SK-N-MC (cell line): ENCODE measurements around the gene TTC19.
A peak's percentile ranks its signal among the peaks of the same experiment; 100 is the strongest.
"Not testable (repeated sequence)": the region's sequence is repeated elsewhere in the genome, so short reads cannot be mapped to it uniquely, and the experiment has no call there.

Experiments used
- DNase-seq: peaks from one replicate; pipeline ENCODE4 v3.0.0-alpha.2; 2011; ENCODE audit warnings: low read depth, low spot score
- H3K27ac ChIP-seq: fragments of 200-600 bp; sonication (generic); 2 replicates; pipeline ENCODE4 v1.5.1; 2016; ENCODE audit warnings: mixed run types
- H3K36me3 ChIP-seq: fragments of 200-600 bp; sonication (generic); 2 replicates; pipeline ENCODE4 v1.6.1; 2017; ENCODE audit warnings: antibody characterized with exemption, low read length, mixed read lengths; ENCODE audit not compliant: insufficient read depth
- H3K4me3 ChIP-seq: fragments of 200-600 bp; sonication (generic); 2 replicates; pipeline ENCODE4 v1.5.1; 2016
- H3K9ac ChIP-seq: fragments of 200-600 bp; sonication (generic); 2 replicates; pipeline ENCODE4 v1.8.0; 2017; ENCODE audit warnings: mixed run types, mixed read lengths; ENCODE audit not compliant: insufficient read length
- H3K9me3 ChIP-seq: fragments of 200-600 bp; sonication (generic); 2 replicates; pipeline ENCODE4 v1.6.1; 2017; ENCODE audit warnings: low read depth, mild to moderate bottlenecking, antibody characterized with exemption, low read length, moderate library complexity, mixed read lengths
- EZH2 ChIP-seq: fragments of 200-600 bp; sonication (generic); IDR thresholded peaks from one replicate; pipeline ENCODE4 v1.6.1; 2017; ENCODE audit warnings: antibody characterized with exemption
- FOXP2 ChIP-seq: optimal IDR thresholded peaks from 2 replicates; pipeline ENCODE3; 2011; ENCODE audit warnings: mild to moderate bottlenecking, moderate library complexity; ENCODE audit not compliant: insufficient read depth; ENCODE audit errors: extremely low read length, control extremely low read depth
- POLR2AphosphoS5 ChIP-seq: IDR thresholded peaks from 2 replicates; pipeline ENCODE4 v1.6.1; 2012; ENCODE audit warnings: mild to moderate bottlenecking, low read depth, low read length, borderline replicate concordance

TTC19 gene

DNA sequence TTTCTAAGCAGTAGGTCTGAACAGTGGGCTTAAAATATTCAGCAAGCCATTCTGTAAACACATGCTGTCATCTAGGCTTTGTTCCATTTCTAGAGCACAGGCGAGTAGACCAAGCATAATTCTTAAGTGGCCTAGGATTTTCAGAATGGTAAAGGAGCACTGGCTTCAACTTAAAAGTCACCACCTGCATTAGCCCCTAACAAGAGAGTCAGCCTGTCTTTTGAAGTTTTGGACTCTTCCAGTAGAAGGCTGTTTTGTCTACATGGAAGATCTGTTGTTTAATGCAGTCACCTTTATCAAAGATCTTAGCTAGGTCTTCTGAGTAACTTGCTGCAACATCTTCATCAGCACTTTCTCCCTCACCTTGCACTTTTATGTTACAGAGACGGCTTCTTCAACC, 36.6 kb downstream of the TTC19 start:
- H3K27ac ChIP-seq, result no peak overlapping the region
- H3K9ac ChIP-seq, result no peak overlapping the region
- no peak for DNase-seq
- H3K36me3 ChIP-seq, result peaks cover 86% of the 10 kb centered on the region
- no peak overlapping the region for H3K4me3 ChIP-seq
- no peaks in the 10 kb centered on the region for H3K9me3 ChIP-seq
- TF ChIP-seq POLR2AphosphoS5 (no peak), FOXP2 (no peak), EZH2 (no peak)

DNA sequence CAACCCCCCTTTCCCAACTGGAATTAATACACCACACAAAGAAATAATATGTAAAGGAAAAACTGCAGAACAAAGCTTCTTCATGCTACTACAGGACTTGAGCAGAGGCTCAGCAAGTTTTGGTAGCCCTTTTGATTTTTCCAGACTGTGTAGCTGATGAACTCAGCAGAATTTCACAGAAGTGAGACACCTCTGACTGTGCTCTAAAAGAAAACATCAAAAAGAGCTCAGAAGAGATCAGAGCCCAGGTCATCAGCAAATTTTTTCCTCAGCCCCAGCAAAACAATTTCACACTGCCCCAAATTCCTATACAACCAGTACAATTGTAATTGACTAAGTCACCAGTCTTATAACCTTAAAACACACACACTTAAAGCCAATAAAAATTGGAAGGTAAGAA, 38.0 kb downstream of the TTC19 start:
- H3K9me3 ChIP-seq, result no peaks in the 10 kb centered on the region
- no peak for DNase-seq
- TF ChIP-seq EZH2 (no peak), FOXP2 (no peak), POLR2AphosphoS5 (no peak)
- peak overlapping the region; percentile 52 for H3K27ac ChIP-seq
- peaks cover 82% of the 10 kb centered on the region for H3K36me3 ChIP-seq
- H3K4me3 ChIP-seq, result no peak overlapping the region
- no peak overlapping the region for H3K9ac ChIP-seq

DNA sequence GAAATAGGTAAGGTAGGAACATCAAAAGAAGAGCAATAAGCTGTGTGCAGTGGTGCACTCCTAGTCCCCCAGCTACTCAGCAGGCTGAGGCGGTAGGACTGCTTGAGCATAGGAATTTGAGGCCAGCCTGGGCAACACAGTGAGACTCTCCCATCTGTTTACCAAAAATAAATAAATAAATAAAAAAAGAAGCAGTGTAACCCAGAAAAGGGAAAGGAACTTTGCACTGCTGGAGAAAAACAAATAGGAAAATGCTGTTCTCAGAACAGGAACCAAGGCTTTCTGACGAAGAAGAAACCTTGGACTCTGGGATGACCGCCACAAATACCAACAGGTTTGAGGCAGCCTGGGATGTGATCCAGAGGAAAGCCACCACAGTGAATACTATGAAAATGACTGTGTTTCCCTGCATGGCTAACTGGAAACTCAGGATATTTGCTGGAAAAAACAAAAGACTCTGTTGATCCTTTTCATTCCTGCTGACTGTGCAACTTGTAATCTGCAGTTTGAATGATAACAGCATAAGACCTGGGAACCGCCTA, 41.2 kb downstream of the TTC19 start:
- DNase-seq, result no peak
- Histone ChIP-seq H3K4me3 (no peak overlapping the region), H3K9ac (no peak overlapping the region), H3K36me3 (peaks cover 59% of the 10 kb centered on the region), H3K27ac (no peak overlapping the region), H3K9me3 (no peaks in the 10 kb centered on the region)
- TF ChIP-seq EZH2 (no peak), FOXP2 (no peak), POLR2AphosphoS5 (no peak)

DNA sequence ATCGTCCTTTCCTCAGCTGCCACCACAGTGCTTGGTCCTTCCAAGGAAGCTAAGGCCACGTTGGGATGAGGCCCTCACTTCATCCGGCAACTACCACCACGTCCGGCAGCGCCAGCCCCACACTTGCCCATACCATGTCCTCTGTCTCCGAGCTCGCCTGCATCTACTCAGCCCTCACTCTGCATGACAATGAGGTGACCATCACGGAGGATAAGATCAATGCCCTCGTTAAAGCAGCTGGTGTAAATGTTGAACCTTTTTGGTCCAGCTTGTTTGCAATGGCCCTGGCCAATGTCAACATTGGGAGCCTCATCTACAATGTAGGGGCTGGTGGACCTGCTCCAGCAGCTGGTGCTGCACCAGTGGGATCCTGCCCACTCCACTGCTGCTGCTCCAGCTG, 44.9 kb downstream of the TTC19 start:
- TF ChIP-seq POLR2AphosphoS5 (no peak), FOXP2 (no peak), EZH2 (no peak)
- DNase-seq, result no peak
- Histone ChIP-seq H3K27ac (no peak overlapping the region), H3K9ac (no peak overlapping the region), H3K4me3 (no peak overlapping the region), H3K36me3 (peaks cover 55% of the 10 kb centered on the region), H3K9me3 (no peaks in the 10 kb centered on the region)

DNA sequence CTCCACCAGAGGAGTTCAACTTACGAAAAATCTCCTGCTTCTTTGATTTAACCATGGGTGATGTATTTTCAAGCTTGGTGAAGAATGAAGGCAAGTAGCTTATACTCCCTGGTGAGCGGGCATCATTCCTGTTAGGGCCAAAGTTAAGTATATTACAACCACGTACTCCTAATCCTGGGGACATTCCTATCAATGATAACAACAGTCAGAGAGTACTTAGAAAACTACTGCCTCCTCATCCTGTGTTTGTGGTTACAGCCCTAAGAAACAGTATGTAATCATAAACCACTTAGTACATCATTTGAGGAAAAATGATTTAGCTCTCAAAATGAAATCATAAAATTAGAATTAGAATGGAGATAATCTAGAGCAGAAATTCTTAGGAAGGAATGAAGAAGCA, 47.3 kb downstream of the TTC19 start:
- no peak overlapping the region for H3K27ac ChIP-seq
- H3K9ac ChIP-seq, result no peak overlapping the region
- DNase-seq, result no peak
- TF ChIP-seq EZH2 (no peak), FOXP2 (no peak), POLR2AphosphoS5 (no peak)
- H3K9me3 ChIP-seq, result no peaks in the 10 kb centered on the region
- no peak overlapping the region for H3K4me3 ChIP-seq
- peaks cover 38% of the 10 kb centered on the region for H3K36me3 ChIP-seq

DNA sequence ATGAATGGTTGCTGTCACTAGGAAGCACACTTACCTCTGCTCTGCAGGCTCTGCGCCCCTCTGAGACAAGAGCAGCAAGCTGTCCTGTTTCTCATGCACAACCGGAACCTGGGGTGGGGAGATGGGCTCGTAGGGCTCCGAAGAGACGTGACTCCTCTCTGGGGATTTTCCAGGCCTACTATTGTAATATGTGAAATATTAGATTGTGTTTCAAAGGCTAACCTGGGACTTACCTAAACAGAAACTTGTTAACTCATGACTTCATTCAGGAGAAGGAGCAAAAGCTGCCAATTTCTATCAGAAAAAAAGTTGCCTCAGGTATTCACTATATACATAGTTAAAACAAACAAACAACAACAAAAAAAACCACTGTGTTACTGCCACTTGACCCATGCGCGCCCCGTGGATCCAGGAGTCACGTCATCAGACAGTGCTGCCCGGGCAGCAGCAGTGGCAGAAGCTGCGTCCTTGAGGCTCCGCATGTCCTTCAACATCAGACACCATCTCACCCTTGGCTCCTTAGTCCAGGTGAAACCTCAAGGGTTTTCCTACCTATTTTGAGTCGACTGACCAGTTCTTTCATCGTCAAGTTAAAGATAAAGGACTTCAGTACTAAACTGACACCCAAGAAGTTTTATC, 49.3 kb downstream of the TTC19 start:
- H3K4me3 ChIP-seq, result no peak overlapping the region
- H3K36me3 ChIP-seq, result peaks cover 44% of the 10 kb centered on the region
- H3K9ac ChIP-seq, result no peak overlapping the region
- DNase-seq, result no peak
- TF ChIP-seq EZH2 (no peak), POLR2AphosphoS5 (no peak), FOXP2 (no peak)
- H3K27ac ChIP-seq, result no peak overlapping the region
- H3K9me3 ChIP-seq, result no peaks in the 10 kb centered on the region

DNA sequence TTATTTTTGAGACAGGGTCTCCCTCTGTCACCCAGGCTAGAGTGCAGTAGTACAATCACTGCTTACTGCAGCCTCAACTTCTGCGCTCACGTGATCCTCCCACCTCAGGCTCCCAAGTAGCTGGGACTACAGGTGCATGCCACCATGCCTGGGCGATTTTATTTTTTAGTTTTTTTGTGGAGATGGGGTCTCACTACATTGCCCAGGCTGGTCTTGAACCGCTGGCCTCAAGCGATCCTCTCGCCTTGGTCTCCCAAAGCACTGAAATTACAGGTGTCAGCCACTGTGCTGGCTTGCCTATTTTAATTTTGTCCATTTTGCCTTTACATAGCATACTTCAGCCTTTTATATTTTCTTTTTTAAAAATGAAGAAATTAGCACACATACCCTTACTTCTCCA, 51.2 kb downstream of the TTC19 start:
- TF ChIP-seq FOXP2 (no peak), POLR2AphosphoS5 (no peak), EZH2 (no peak)
- no peak overlapping the region for H3K9ac ChIP-seq
- no peak overlapping the region for H3K27ac ChIP-seq
- no peak overlapping the region for H3K4me3 ChIP-seq
- peaks cover 53% of the 10 kb centered on the region for H3K36me3 ChIP-seq
- no peaks in the 10 kb centered on the region for H3K9me3 ChIP-seq
- no peak for DNase-seq

DNA sequence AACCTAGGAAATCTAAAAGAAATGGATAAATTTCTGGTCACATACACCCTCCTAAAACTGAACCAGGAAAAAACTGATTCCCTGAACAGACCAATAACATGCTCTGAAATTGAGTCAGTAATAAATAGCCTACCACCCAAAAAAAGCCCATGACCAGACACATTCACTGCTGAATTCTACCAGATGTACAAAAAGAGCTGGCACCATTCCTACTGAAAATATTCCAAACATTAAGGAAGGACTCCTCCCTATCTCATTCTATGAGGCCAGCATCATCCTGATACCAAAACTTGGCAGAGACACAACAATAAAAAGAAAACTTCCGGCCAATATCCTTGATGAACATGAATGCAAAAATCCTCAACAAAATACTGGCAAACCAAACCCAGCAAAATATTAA, 52.9 kb downstream of the TTC19 start:
- H3K27ac ChIP-seq, result no peak overlapping the region
- no peak for TF ChIP-seq FOXP2
- TF ChIP-seq EZH2, result no peak
- no peak for TF ChIP-seq POLR2AphosphoS5
- H3K36me3 ChIP-seq, result peaks cover 55% of the 10 kb centered on the region
- DNase-seq, result no peak
- no peaks in the 10 kb centered on the region for H3K9me3 ChIP-seq
- H3K9ac ChIP-seq, result no peak overlapping the region
- no peak overlapping the region for H3K4me3 ChIP-seq

DNA sequence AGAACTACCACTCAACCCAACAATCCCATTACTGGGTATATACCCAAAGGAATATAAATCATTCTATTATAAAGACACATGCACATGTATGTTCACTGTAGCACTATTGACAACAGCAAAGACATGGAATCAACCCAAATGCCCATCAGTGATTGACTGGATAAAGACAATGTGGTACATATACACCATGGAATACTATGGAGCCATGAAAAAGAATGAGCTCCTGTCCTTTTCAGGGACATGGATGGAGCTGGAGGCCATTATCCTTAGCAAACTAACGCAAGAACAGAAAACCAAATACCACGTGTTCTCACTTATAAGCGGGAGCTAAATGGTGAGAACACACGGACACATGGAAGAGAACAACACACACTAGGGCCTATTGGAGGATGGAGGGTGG, 55.5 kb downstream of the TTC19 start:
- H3K36me3 ChIP-seq, result peaks cover 61% of the 10 kb centered on the region
- not testable (repeated sequence) for H3K9me3 ChIP-seq

More for the DNA sequence above, 55.5 kb downstream of the TTC19 start:
- H3K9ac ChIP-seq, H3K27ac ChIP-seq, DNase-seq, H3K4me3 ChIP-seq: not testable (repeated sequence)
